Smooth muscle cell of the brain vasculature (primary cell): ENCODE data around the gene EIF5A2.

Experiments
- DNase-seq: peaks from one replicate; pipeline ENCODE4 v3.0.0-alpha.2; 2012; ENCODE audit warnings: low read depth, low spot score

The EIF5A2 gene

GRCh38 chr3:170852324-170852723 lies 56.1 kb downstream of the EIF5A2 start:
- no peak for DNase-seq

GRCh38 chr3:170848292-170848917 lies 60.0 kb downstream of the EIF5A2 start:
- DNase-seq = no peak

- DNase-seq = no peak
These were observed 64.1 kb downstream of the EIF5A2 start for GRCh38 chr3:170844377-170844776.

GRCh38 chr3:170840291-170840859 lies 68.1 kb downstream of the EIF5A2 start:
- peak; percentile 77 for DNase-seq

GRCh38 chr3:170839518-170840100 lies 68.8 kb downstream of the EIF5A2 start:
- DNase-seq = no peak
